NCI-H146 treated with DMSO at 0.1 percent for 48 hours (cell line): ENCODE results near the gene PGBD5.
"Not testable (repeated sequence)": the region's sequence is repeated elsewhere in the genome, so short reads cannot be mapped to it uniquely, and the experiment has no call there.

Source experiments
- DNase-seq: peaks from one replicate; lab custom pipeline; 2025; ENCODE audit not compliant: unreplicated experiment; lab: John Stamatoyannopoulos, UW

The PGBD5 gene

GRCh38 chr1:230425252-230426091 is 660 bp downstream of the PGBD5 start:
- DNase-seq, result no peak

- DNase-seq, result peak; percentile 13
Observed at GRCh38 chr1:230424391-230425251, 1.5 kb downstream of the PGBD5 start.

- DNase-seq, result no peak
Observed at GRCh38 chr1:230423951-230424350, 2.2 kb downstream of the PGBD5 start.

- DNase-seq, result no peak
Observed at GRCh38 chr1:230423261-230423660, 2.9 kb downstream of the PGBD5 start.

GRCh38 chr1:230422221-230422981 is 3.7 kb downstream of the PGBD5 start:
- DNase-seq, result no peak

GRCh38 chr1:230421481-230421880 is 4.7 kb downstream of the PGBD5 start:
- no peak for DNase-seq

- DNase-seq, result not testable (repeated sequence)
Observed at GRCh38 chr1:230420372-230420771, 5.8 kb downstream of the PGBD5 start.

GRCh38 chr1:230416430-230416829 is 9.7 kb downstream of the PGBD5 start:
- no peak for DNase-seq

- DNase-seq, result no peak
Observed at GRCh38 chr1:230415405-230416132, 10.6 kb downstream of the PGBD5 start.

GRCh38 chr1:230414694-230415093 is 11.4 kb downstream of the PGBD5 start:
- DNase-seq, result no peak

- DNase-seq, result no peak
Observed at GRCh38 chr1:230414102-230414501, 12.0 kb downstream of the PGBD5 start.

- no peak for DNase-seq
Observed at GRCh38 chr1:230413061-230413460, 13.1 kb downstream of the PGBD5 start.

- DNase-seq, result no peak
Observed at GRCh38 chr1:230408971-230409370, 17.2 kb downstream of the PGBD5 start.

- DNase-seq, result no peak
Observed at GRCh38 chr1:230407351-230407750, 18.8 kb downstream of the PGBD5 start.

- DNase-seq, result not testable (repeated sequence)
Observed at GRCh38 chr1:230406727-230407126, 19.4 kb downstream of the PGBD5 start.

GRCh38 chr1:230403442-230403841 is 22.7 kb downstream of the PGBD5 start:
- no peak for DNase-seq

- DNase-seq, result no peak
Observed at GRCh38 chr1:230401763-230402294, 24.3 kb downstream of the PGBD5 start.

- DNase-seq, result no peak
Observed at GRCh38 chr1:230401101-230401500, 25.0 kb downstream of the PGBD5 start.

- no peak for DNase-seq
Observed at GRCh38 chr1:230400007-230400344, 26.2 kb downstream of the PGBD5 start.

GRCh38 chr1:230399321-230400006 is 26.7 kb downstream of the PGBD5 start:
- DNase-seq, result no peak
